T-cell (primary cell): Measurements from ENCODE around the gene RIBC2. TPM values are rescaled to one million over a fixed set of nuclear protein-coding genes. Genes with fewer than 3 reads are reported as not detected.
"Not testable (repeated sequence)": the region's sequence is repeated elsewhere in the genome, so short reads cannot be mapped to it uniquely, and the experiment has no call there.

Experiments
- ATAC-seq, 4 experiments: fragments of 200-7000 bp in 3 of 4; fragments of 150-1000 bp in 1 of 4; cut with Tn5 transposase; replicated peaks in 1 of 4; 1 replicate in 3 of 4; 2 replicates in 1 of 4; pipeline ENCODE4 v1.10.0; 2021; ENCODE audit warnings: moderate library complexity in 3 of 4, mild to moderate bottlenecking in 2 of 4, moderate number of reproducible peaks in 1 of 4
- CTCF ChIA-PET, 2 donors: fragments of 300-600 bp; sonication (Branson Sonifier 250); formaldehyde crosslinking; loops; one replicate each; lab custom pipeline; 2022; ENCODE audit warnings: antibody characterized with exemption in 2 of 2; lab: Charles Lee
- POLR2A ChIA-PET, 2 donors: fragments of 300-600 bp; sonication (Branson Sonifier 250); formaldehyde crosslinking; loops; one replicate each; lab custom pipeline; 2022; ENCODE audit warnings: antibody characterized with exemption in 2 of 2; lab: Charles Lee
- DNase-seq, 35 experiments: peaks; one replicate each; pipeline versions ENCODE4 v3.0.0 to v3.0.0-alpha.2; 2013 to 2023
- H3K27ac ChIP-seq: one replicate; pipeline ENCODE4 v1.5.1; 2013; ENCODE audit warnings: low read length
- H3K27me3 ChIP-seq, 2 experiments: replicated peaks in 1 of 2; 1 replicate in 1 of 2; 2 replicates in 1 of 2; pipeline versions ENCODE4 v1.6.1 to v1.7.0; 2013; ENCODE audit warnings: low read length in 1 of 2, mixed read lengths in 1 of 2; ENCODE audit not compliant: control insufficient read depth in 2 of 2, insufficient read depth in 2 of 2; ENCODE audit errors: extremely low read depth in 1 of 2
- H3K36me3 ChIP-seq, 2 donors: 1 replicate in 1 of 2; 2 replicates in 1 of 2; pipeline versions ENCODE4 v1.6.1 to v1.7.0; 2013; ENCODE audit warnings: low read length in 1 of 2; ENCODE audit not compliant: control insufficient read depth in 2 of 2, insufficient read depth in 1 of 2; ENCODE audit errors: extremely low read depth in 1 of 2
- H3K4me1 ChIP-seq, 2 experiments: 1 replicate in 1 of 2; 2 replicates in 1 of 2; pipeline versions ENCODE4 v1.6.1 to v1.7.0; 2013; ENCODE audit warnings: low read length in 2 of 2, mixed read lengths in 1 of 2; ENCODE audit not compliant: insufficient read depth in 2 of 2, control insufficient read depth in 1 of 2; ENCODE audit errors: extremely low read depth in 1 of 2
- H3K4me3 ChIP-seq, 2 donors: 1 replicate in 1 of 2; 2 replicates in 1 of 2; pipeline versions ENCODE4 v1.5.1 to v1.7.0; 2013; ENCODE audit warnings: mild to moderate bottlenecking in 2 of 2, low read length in 1 of 2, moderate library complexity in 1 of 2; ENCODE audit not compliant: control insufficient read depth in 1 of 2; ENCODE audit errors: extremely low read depth in 1 of 2
- H3K9me3 ChIP-seq: 2 replicates; pipeline ENCODE4 v1.7.0; 2013
- H3K27ac Mint-ChIP-seq, 2 donors: one replicate each; pipeline ENCODE4 v1.8.0; 2020 to 2021; ENCODE audit warnings: mild to moderate bottlenecking in 2 of 2, mixed read lengths in 2 of 2
- H3K27me3 Mint-ChIP-seq, 2 donors: one replicate each; pipeline ENCODE4 v1.8.0; 2021 to 2022; ENCODE audit warnings: mixed read lengths in 2 of 2
- H3K36me3 Mint-ChIP-seq: one replicate; pipeline ENCODE4 v1.8.0; 2021; ENCODE audit warnings: mixed read lengths
- H3K4me1 Mint-ChIP-seq, 3 donors: one replicate each; pipeline ENCODE4 v1.8.0; 2020 to 2022; ENCODE audit warnings: mixed read lengths in 3 of 3, mild to moderate bottlenecking in 1 of 3
- H3K4me3 Mint-ChIP-seq, 3 donors: one replicate each; pipeline ENCODE4 v1.8.0; 2020 to 2022; ENCODE audit warnings: mild to moderate bottlenecking in 3 of 3, mixed read lengths in 3 of 3, moderate library complexity in 3 of 3
- H3K9me3 Mint-ChIP-seq, 3 donors: one replicate each; pipeline ENCODE4 v1.8.0; 2020 to 2022; ENCODE audit warnings: mixed read lengths in 3 of 3
- WGBS: methylation state at CpG from one replicate; pipeline ENCODE4 v1.1.5; 2013; ENCODE audit warnings: missing lambda C conversion rate; ENCODE audit not compliant: insufficient coverage; 5-methylcytosine and 5-hydroxymethylcytosine counted together
- total RNA-seq, 35 experiments: library from RNA in 6 of 35; stranded (reverse) in 6 of 35; fragments of 120-200 nt in 1 of 35; gene quantifications; one replicate each; pipeline versions ENCODE4 v1.2.1 to v1.2.4 and lab custom pipeline; 2013 to 2026

RIBC2 gene
- under 1 TPM in 3 of 5 donors, not detected in 2; 0.61 to 0.89 (median 0.78) TPM for total RNA-seq
- total RNA-seq (2013): 0.55 TPM
- total RNA-seq (lab: John Stamatoyannopoulos, UW): 0 to 4.0 (median 0.42) reads per million in 29 experiments

- no peaks in the 10 kb centered on the region for H3K36me3 ChIP-seq
- peak within 1 kb of the TSS; percentile 35 to 63 for H3K4me3 ChIP-seq
- ATAC-seq (peak; percentile 89 to 99 (median 94)), DNase-seq (peak; percentile 40 to 81 (median 68))
- ChIA-PET POLR2A (no interaction called here), CTCF (interaction anchor here in 1 of 2 donors (0.6 kb wide), 1 partner anchor 17 kb away, joined by 3 read pairs; no protein-coding TSS in a partner anchor)
- H3K4me3 Mint-ChIP-seq: peak within 1 kb of the TSS; percentile 70 to 79 (median 78)
- H3K4me1 Mint-ChIP-seq: peaks cover 0 to 20% (median 10%) of the 10 kb centered on the region in 3 donors
- H3K9me3 ChIP-seq: no peaks in the 10 kb centered on the region
- H3K27me3 Mint-ChIP-seq: peaks cover 0 to 1% of the 10 kb centered on the region in 2 donors
- peaks cover 0 to 14% of the 10 kb centered on the region in 2 experiments for H3K4me1 ChIP-seq
- peak within 1 kb of the TSS; percentile 27 for H3K27ac ChIP-seq
- H3K36me3 Mint-ChIP-seq: no peaks in the 10 kb centered on the region
- H3K27me3 ChIP-seq: peaks cover 0 to 7% of the 10 kb centered on the region in 2 experiments
- WGBS: 11% methylated on average over 62 of the region's 68 CpGs
- no peak within 1 kb of the TSS for H3K27ac Mint-ChIP-seq
- H3K9me3 Mint-ChIP-seq: peaks cover 0 to 2% (median 1%) of the 10 kb centered on the region in 3 donors
Measured at GRCh38 chr22:45413368-45414211, at the start of gene RIBC2, which contains the start of gene SMC1B. Gene RIBC2, plus strand, starts transcription at chr22:45413693. Its CDS starts 194 bp downstream, at chr22:45413887. Gene SMC1B, minus strand, starts transcription at chr22:45413599. Its CDS starts 32 bp downstream, at chr22:45413567.

- H3K27me3 Mint-ChIP-seq: peaks cover 5 to 6% of the 10 kb centered on the region in 2 donors
- no peak overlapping the region for H3K4me3 Mint-ChIP-seq
- Histone ChIP-seq H3K4me3 (no peak overlapping the region), H3K27me3 (no peaks in the 10 kb centered on the region), H3K27ac (no peak overlapping the region), H3K9me3 (no peaks in the 10 kb centered on the region), H3K36me3 (no peaks in the 10 kb centered on the region), H3K4me1 (no peaks in the 10 kb centered on the region)
- ChIA-PET POLR2A (no interaction called here), CTCF (no interaction called here)
- no peak for ATAC-seq
- peaks cover 7 to 11% (median 9%) of the 10 kb centered on the region in 3 donors for H3K9me3 Mint-ChIP-seq
- DNase-seq: no peak
- no peaks in the 10 kb centered on the region for H3K4me1 Mint-ChIP-seq
- WGBS: 50% methylated on average over 1 of the region's 3 CpGs
- H3K27ac Mint-ChIP-seq: no peak overlapping the region
- H3K36me3 Mint-ChIP-seq: peaks cover 6% of the 10 kb centered on the region
Measured at GRCh38 chr22:45366713-45367112, 46.8 kb upstream of the RIBC2 start.

GRCh38 chr22:45373592-45373991, 39.9 kb upstream of the RIBC2 start:
- POLR2A ChIA-PET, ATAC-seq: not testable (repeated sequence)

GRCh38 chr22:45376009-45376408, 37.5 kb upstream of the RIBC2 start:
- Histone ChIP-seq H3K36me3 (no peaks in the 10 kb centered on the region), H3K27me3 (no peaks in the 10 kb centered on the region), H3K27ac (no peak overlapping the region), H3K4me3 (no peak overlapping the region), H3K9me3 (no peaks in the 10 kb centered on the region), H3K4me1 (peaks cover 0 to 2% of the 10 kb centered on the region in 2 experiments)
- DNase-seq (no peak), ATAC-seq (no peak)
- H3K4me3 Mint-ChIP-seq: no peak overlapping the region
- peaks cover 0 to 2% of the 10 kb centered on the region in 2 donors for H3K27me3 Mint-ChIP-seq
- ChIA-PET POLR2A (no interaction called here), CTCF (no interaction called here)
- peaks cover 0 to 4% (median 0%) of the 10 kb centered on the region in 3 donors for H3K4me1 Mint-ChIP-seq
- WGBS: no CpG with 5 or more reads among the region's 3 CpGs
- H3K9me3 Mint-ChIP-seq: no peaks in the 10 kb centered on the region
- no peak overlapping the region for H3K27ac Mint-ChIP-seq
- H3K36me3 Mint-ChIP-seq: no peaks in the 10 kb centered on the region

More at GRCh38 chr22:45373592-45373991, 39.9 kb upstream of the RIBC2 start:
- H3K4me3 Mint-ChIP-seq, H3K4me3 ChIP-seq, H3K9me3 Mint-ChIP-seq, H3K27ac Mint-ChIP-seq, H3K27me3 ChIP-seq, DNase-seq, H3K4me1 ChIP-seq, H3K9me3 ChIP-seq, H3K36me3 ChIP-seq, H3K36me3 Mint-ChIP-seq, H3K27ac ChIP-seq, H3K27me3 Mint-ChIP-seq, H3K4me1 Mint-ChIP-seq: not testable (repeated sequence)
- CTCF ChIA-PET: interaction anchor here in 1 of 2 donors (1.2 kb wide), 1 partner anchor 77 kb away, joined by 4 read pairs; no protein-coding TSS in a partner anchor
- WGBS: 100% methylated on average over 1 of the region's 3 CpGs

GRCh38 chr22:45376703-45377102, 36.8 kb upstream of the RIBC2 start:
- ATAC-seq (no peak), DNase-seq (no peak)
- POLR2A ChIA-PET: no interaction called here
- no peak overlapping the region for H3K27ac ChIP-seq
- H3K27ac Mint-ChIP-seq: no peak overlapping the region
- CTCF ChIA-PET: no interaction called here
- H3K27me3 ChIP-seq: no peaks in the 10 kb centered on the region
- no peak overlapping the region for H3K4me3 ChIP-seq
- H3K36me3 ChIP-seq: no peaks in the 10 kb centered on the region
- H3K4me1 Mint-ChIP-seq: peaks cover 0 to 4% (median 0%) of the 10 kb centered on the region in 3 donors
- no peaks in the 10 kb centered on the region for H3K9me3 Mint-ChIP-seq
- H3K36me3 Mint-ChIP-seq: no peaks in the 10 kb centered on the region
- peaks cover 0 to 2% of the 10 kb centered on the region in 2 donors for H3K27me3 Mint-ChIP-seq
- no peak overlapping the region for H3K4me3 Mint-ChIP-seq
- peaks cover 0 to 2% of the 10 kb centered on the region in 2 experiments for H3K4me1 ChIP-seq
- H3K9me3 ChIP-seq: no peaks in the 10 kb centered on the region
- WGBS: no CpG with 5 or more reads among the region's 1 CpG

- no peaks in the 10 kb centered on the region for H3K36me3 Mint-ChIP-seq
- Histone ChIP-seq H3K4me3 (no peak overlapping the region), H3K36me3 (no peaks in the 10 kb centered on the region), H3K9me3 (no peaks in the 10 kb centered on the region), H3K27me3 (no peaks in the 10 kb centered on the region), H3K4me1 (peaks cover 0 to 2% of the 10 kb centered on the region in 2 experiments), H3K27ac (no peak overlapping the region)
- H3K4me3 Mint-ChIP-seq: no peak overlapping the region
- POLR2A ChIA-PET: interaction anchor here in 1 of 2 donors (0.5 kb wide), 1 partner anchor 24 kb away, joined by 3 read pairs; no protein-coding TSS in a partner anchor
- DNase-seq: no peak
- H3K27me3 Mint-ChIP-seq: no peaks in the 10 kb centered on the region
- no peaks in the 10 kb centered on the region for H3K9me3 Mint-ChIP-seq
- ATAC-seq: no peak
- 100% methylated on average over 2 of the region's 2 CpGs for WGBS
- no peak overlapping the region for H3K27ac Mint-ChIP-seq
- peaks cover 0 to 4% (median 0%) of the 10 kb centered on the region in 3 donors for H3K4me1 Mint-ChIP-seq
- CTCF ChIA-PET: no interaction called here
Measured at GRCh38 chr22:45381348-45381747, 32.1 kb upstream of the RIBC2 start.
